Endodermal cell (in vitro differentiated cells): ENCODE measurements around the gene CSAD. TPM values are rescaled to one million over a fixed set of nuclear protein-coding genes. Genes with fewer than 3 reads are reported as not detected.

ENCODE experiments used
- DNase-seq: peaks from one replicate; pipeline ENCODE4 v3.0.0-alpha.2; 2017
- H3K27ac ChIP-seq: 2 replicates; pipeline ENCODE4 v1.5.1; 2013; ENCODE audit warnings: mild to moderate bottlenecking, low read depth, low read length, moderate library complexity
- H3K27me3 ChIP-seq: 2 replicates; pipeline ENCODE4 v1.6.1; 2013; ENCODE audit warnings: mild to moderate bottlenecking, low read length, moderate library complexity; ENCODE audit not compliant: insufficient read depth, control insufficient read depth, poor library complexity, severe bottlenecking
- H3K36me3 ChIP-seq: 2 replicates; pipeline ENCODE4 v1.7.0; 2013; ENCODE audit warnings: mild to moderate bottlenecking, low read length, moderate library complexity; ENCODE audit not compliant: control insufficient read depth, insufficient read depth
- H3K4me1 ChIP-seq: one replicate; pipeline ENCODE4 v1.7.0; 2013; ENCODE audit warnings: low read length; ENCODE audit not compliant: control insufficient read depth, insufficient read depth
- H3K4me3 ChIP-seq: 2 replicates; pipeline ENCODE4 v1.5.1; 2013; ENCODE audit warnings: mild to moderate bottlenecking, low read length, moderate library complexity
- H3K9ac ChIP-seq: 2 replicates; pipeline ENCODE4 v1.6.1; 2013; ENCODE audit warnings: mild to moderate bottlenecking, low read length, moderate library complexity; ENCODE audit not compliant: poor library complexity, severe bottlenecking; ENCODE audit errors: extremely low read depth
- H3K9me3 ChIP-seq: 2 replicates; pipeline ENCODE4 v1.6.1; 2013; ENCODE audit warnings: mild to moderate bottlenecking, low read length, moderate library complexity; ENCODE audit not compliant: control insufficient read depth
- H3K27ac Mint-ChIP-seq: 2 replicates; pipeline ENCODE4 v1.8.0; 2020; ENCODE audit warnings: mixed read lengths
- H3K27me3 Mint-ChIP-seq: 2 replicates; pipeline ENCODE4 v1.8.0; 2021; ENCODE audit warnings: mild to moderate bottlenecking, mixed read lengths; ENCODE audit not compliant: insufficient read depth
- H3K36me3 Mint-ChIP-seq: 2 replicates; pipeline ENCODE4 v1.8.0; 2020; ENCODE audit warnings: low read depth, mixed read lengths
- H3K4me1 Mint-ChIP-seq: 2 replicates; pipeline ENCODE4 v1.8.0; 2020; ENCODE audit warnings: mixed read lengths
- H3K4me3 Mint-ChIP-seq: 2 replicates; pipeline ENCODE4 v1.8.0; 2020; ENCODE audit warnings: mild to moderate bottlenecking, moderate library complexity, mixed read lengths
- H3K9me3 Mint-ChIP-seq: 2 replicates; pipeline ENCODE4 v1.8.0; 2020; ENCODE audit warnings: mild to moderate bottlenecking, mixed read lengths
- CTCF ChIP-seq: fragments of 200-600 bp; sonication (generic); conservative IDR thresholded peaks from 2 replicates; pipeline ENCODE4 v1.5.0; 2021; ENCODE audit warnings: antibody characterized with exemption, mild to moderate bottlenecking
- WGBS, 2 experiments: methylation state at CpG; one replicate each; pipeline versions ENCODE4 v1.1.5 to v1.1.7; 2013; ENCODE audit warnings: missing lambda C conversion rate in 2 of 2, mixed read lengths in 1 of 2; ENCODE audit not compliant: insufficient coverage in 1 of 2, insufficient read length in 1 of 2; 5-methylcytosine and 5-hydroxymethylcytosine counted together
- total RNA-seq, 2 donors: library from RNA; stranded (reverse); fragmentation: NEBNext Ultra II Directional in 1 of 2; extraction: Animal tissue kit (Norgen Biotek cat#: 25700) in 1 of 2; gene quantifications; 2 replicates in 1 of 2; 3 replicates in 1 of 2; pipeline ENCODE4 v1.2.1, GENCODE V29; 2021

The CSAD gene
- total RNA-seq, 2 donors from 2014 or later = 24.9 to 38.2 TPM

- H3K4me3 Mint-ChIP-seq = peak overlapping the region; percentile 69
- Histone ChIP-seq H3K4me1 (peaks cover 21% of the 10 kb centered on the region), H3K9ac (peak overlapping the region; percentile 57)
Measured at GRCh38 chr12:53221203-53222080, 40.7 kb upstream of the CSAD start.

GRCh38 chr12:53220694-53221202, 40.0 kb upstream of the CSAD start:
- H3K4me3 Mint-ChIP-seq = peak overlapping the region; percentile 69
- no peak for TF ChIP-seq CTCF
- H3K27me3 Mint-ChIP-seq = peaks cover 27% of the 10 kb centered on the region
- WGBS, 2 experiments = 0% methylated on average over 5 to 34 of the region's 42 CpGs
- no peaks in the 10 kb centered on the region for H3K36me3 Mint-ChIP-seq
- Histone ChIP-seq H3K9me3 (no peaks in the 10 kb centered on the region), H3K27me3 (peaks cover 21% of the 10 kb centered on the region), H3K36me3 (no peaks in the 10 kb centered on the region), H3K4me1 (peaks cover 21% of the 10 kb centered on the region), H3K9ac (peak overlapping the region; percentile 57), H3K27ac (no peak overlapping the region), H3K4me3 (peak overlapping the region; percentile 92)
- H3K9me3 Mint-ChIP-seq = no peaks in the 10 kb centered on the region
- peak; percentile 98 for DNase-seq
- peaks cover 71% of the 10 kb centered on the region for H3K4me1 Mint-ChIP-seq
- peak overlapping the region; percentile 85 for H3K27ac Mint-ChIP-seq

More at GRCh38 chr12:53221203-53222080, 40.7 kb upstream of the CSAD start:
- no peaks in the 10 kb centered on the region for H3K36me3 ChIP-seq
- 1% methylated on average over 14 to 70 of the region's 72 CpGs for WGBS, 2 experiments
- Mint-ChIP-seq H3K36me3 (no peaks in the 10 kb centered on the region), H3K4me1 (peaks cover 67% of the 10 kb centered on the region), H3K27me3 (peaks cover 30% of the 10 kb centered on the region), H3K9me3 (no peaks in the 10 kb centered on the region), H3K27ac (peak overlapping the region; percentile 85)
- peak; percentile 53 for TF ChIP-seq CTCF
- no peaks in the 10 kb centered on the region for H3K9me3 ChIP-seq
- H3K27ac ChIP-seq = peak overlapping the region; percentile 70
- DNase-seq = peak; percentile 96
- H3K4me3 ChIP-seq = peak overlapping the region; percentile 89
- H3K27me3 ChIP-seq = peaks cover 21% of the 10 kb centered on the region

GRCh38 chr12:53219956-53220693, 39.4 kb upstream of the CSAD start:
- peak; percentile 88 for DNase-seq
- Histone ChIP-seq H3K9me3 (no peaks in the 10 kb centered on the region), H3K9ac (no peak overlapping the region), H3K4me1 (peaks cover 21% of the 10 kb centered on the region), H3K27me3 (peaks cover 21% of the 10 kb centered on the region), H3K36me3 (no peaks in the 10 kb centered on the region), H3K27ac (no peak overlapping the region), H3K4me3 (peak overlapping the region; percentile 92)
- Mint-ChIP-seq H3K27ac (peak overlapping the region; percentile 67), H3K27me3 (peaks cover 24% of the 10 kb centered on the region), H3K4me3 (peak overlapping the region; percentile 69), H3K9me3 (no peaks in the 10 kb centered on the region), H3K4me1 (peaks cover 71% of the 10 kb centered on the region), H3K36me3 (peaks cover 3% of the 10 kb centered on the region)
- no peak for TF ChIP-seq CTCF
- 0% methylated on average over 14 to 40 of the region's 53 CpGs for WGBS, 2 experiments
